Activated CD8-positive, alpha-beta memory T cell treated with anti-CD3 and anti-CD28 coated beads for 4 hours (primary cell): Measurements from ENCODE around the gene RITA1.
"Not testable (repeated sequence)": the region's sequence is repeated elsewhere in the genome, so short reads cannot be mapped to it uniquely, and the experiment has no call there.

Experiments used
- DNase-seq, 2 donors: peaks; one replicate each; pipeline ENCODE4 v3.0.0-alpha.2; 2020; ENCODE audit warnings: low read depth in 2 of 2

RITA1 gene

GRCh38 chr12:113185180-113186032 lies at the start of gene RITA1, which contains the start of gene DDX54:
Gene RITA1, plus strand, starts transcription at chr12:113185721. Its CDS starts 1,026 bp downstream, at chr12:113186747.
Gene DDX54, minus strand, starts transcription at chr12:113185478. Its CDS starts 27 bp downstream, at chr12:113185451.
- DNase-seq: peak; percentile 63 to 65

GRCh38 chr12:113136128-113136989 lies 49.2 kb upstream of the RITA1 start:
- peak; percentile 14 to 30 for DNase-seq

- no peak for DNase-seq
Observed at GRCh38 chr12:113136990-113137511, 48.5 kb upstream of the RITA1 start.

- no peak for DNase-seq
Observed at GRCh38 chr12:113137861-113138783, 47.4 kb upstream of the RITA1 start.

GRCh38 chr12:113138826-113139225 lies 46.7 kb upstream of the RITA1 start:
- no peak for DNase-seq

- no peak for DNase-seq
Observed at GRCh38 chr12:113140706-113141105, 44.8 kb upstream of the RITA1 start.

GRCh38 chr12:113141716-113142115 lies 43.8 kb upstream of the RITA1 start:
- DNase-seq: not testable (repeated sequence)

GRCh38 chr12:113142173-113142885 lies 43.2 kb upstream of the RITA1 start:
- no peak for DNase-seq

GRCh38 chr12:113142886-113143332 lies 42.6 kb upstream of the RITA1 start:
- DNase-seq: no peak

GRCh38 chr12:113143959-113144358 lies 41.6 kb upstream of the RITA1 start:
- DNase-seq: no peak

GRCh38 chr12:113144806-113145205 lies 40.7 kb upstream of the RITA1 start:
- DNase-seq: no peak

GRCh38 chr12:113145720-113146551 lies 39.6 kb upstream of the RITA1 start:
- DNase-seq: no peak

GRCh38 chr12:113146999-113147398 lies 38.5 kb upstream of the RITA1 start:
- no peak for DNase-seq

GRCh38 chr12:113149361-113150150 lies 36.0 kb upstream of the RITA1 start, which contains the start of gene CFAP73:
Gene CFAP73, plus strand, starts transcription at chr12:113149724. Its CDS starts 134 bp downstream, at chr12:113149858.
- DNase-seq: no peak

GRCh38 chr12:113151655-113152054 lies 33.9 kb upstream of the RITA1 start:
- DNase-seq: no peak

GRCh38 chr12:113152196-113152834 lies 33.2 kb upstream of the RITA1 start:
- no peak for DNase-seq

- DNase-seq: peak in 1 of 2 donors; percentile 8
Observed at GRCh38 chr12:113152835-113153814, 32.4 kb upstream of the RITA1 start.
